DND-41 (cell line): Measurements from ENCODE around the gene RAB4B.
A peak's percentile ranks its signal among the peaks of the same experiment; 100 is the strongest.

Source experiments
- ATAC-seq: fragments of 200-7000 bp; cut with Tn5 transposase; 3 replicates; pipeline ENCODE4 v1.9.1; 2021; ENCODE audit warnings: low read depth; ENCODE audit not compliant: insufficient read depth
- DNase-seq: peaks from one replicate; pipeline ENCODE4 v3.0.0-alpha.2; 2020
- H2AFZ ChIP-seq: 2 replicates; pipeline ENCODE4 v1.6.0; 2012; ENCODE audit warnings: low read depth, low read length
- H3K27ac ChIP-seq: 2 replicates; pipeline ENCODE4 v1.5.1; 2012; ENCODE audit warnings: low read length, inconsistent platforms
- H3K27me3 ChIP-seq: fragments of 200-600 bp; sonication (generic); 2 replicates; pipeline ENCODE4 v1.6.0; 2012; ENCODE audit warnings: low read length, mild to moderate bottlenecking, inconsistent platforms; ENCODE audit not compliant: insufficient read depth, poor library complexity
- H3K36me3 ChIP-seq: 2 replicates; pipeline ENCODE4 v1.5.1; 2012; ENCODE audit warnings: low read length, inconsistent platforms; ENCODE audit not compliant: insufficient read depth
- H3K4me1 ChIP-seq: 2 replicates; pipeline ENCODE4 v1.5.1; 2012; ENCODE audit warnings: mild to moderate bottlenecking, low read length; ENCODE audit not compliant: insufficient read depth
- H3K4me2 ChIP-seq: 2 replicates; pipeline ENCODE4 v1.6.0; 2012; ENCODE audit warnings: mild to moderate bottlenecking, moderate library complexity, low read length, inconsistent platforms; ENCODE audit not compliant: insufficient read depth
- H3K4me3 ChIP-seq, 2 experiments: fragments of 200-600 bp in 1 of 2; shearing (Covaris generic) in 1 of 2; 2 replicates each; pipeline ENCODE4 v1.5.1; 2012 to 2016; ENCODE audit warnings: inconsistent platforms in 2 of 2, low read length in 2 of 2, mild to moderate bottlenecking in 2 of 2, low read depth in 1 of 2, moderate library complexity in 1 of 2
- H3K79me2 ChIP-seq: 2 replicates; pipeline ENCODE4 v1.6.0; 2012; ENCODE audit warnings: low read length, inconsistent platforms; ENCODE audit not compliant: insufficient read depth
- H3K9ac ChIP-seq: 2 replicates; pipeline ENCODE4 v1.6.0; 2012; ENCODE audit warnings: low read depth, mild to moderate bottlenecking, inconsistent platforms, low read length, moderate library complexity
- H3K9me3 ChIP-seq: 2 replicates; pipeline ENCODE4 v1.5.1; 2012; ENCODE audit warnings: low read length, moderate library complexity, mild to moderate bottlenecking, inconsistent platforms; ENCODE audit not compliant: insufficient read depth, severe bottlenecking
- H4K20me1 ChIP-seq: 2 replicates; pipeline ENCODE4 v1.6.0; 2012; ENCODE audit warnings: low read length; ENCODE audit not compliant: insufficient read depth
- CTCF ChIP-seq: IDR thresholded peaks from 2 replicates; pipeline ENCODE4 v1.5.1; 2012; ENCODE audit warnings: borderline replicate concordance, low read length, moderate library complexity, mild to moderate bottlenecking; ENCODE audit not compliant: poor library complexity, severe bottlenecking; ENCODE audit errors: extremely low read depth
- EZH2 ChIP-seq: IDR thresholded peaks from 3 replicates; pipeline ENCODE4 v1.6.1; 2012; ENCODE audit warnings: borderline replicate concordance, low read depth, mild to moderate bottlenecking, moderate library complexity, low read length, inconsistent platforms; ENCODE audit not compliant: severe bottlenecking

RAB4B gene

GRCh38 chr19:40774916-40775631, 3.0 kb upstream of the RAB4B start, which contains the start of gene MIA:
MIA (plus strand) TSS chr19:40775521; CDS start chr19:40775543, 22 bp downstream.
- Histone ChIP-seq H3K79me2 (peaks cover 11% of the 10 kb centered on the region), H4K20me1 (peaks cover 4% of the 10 kb centered on the region; the same call in 1 of the 2 replicates), H3K36me3 (no peaks in the 10 kb centered on the region), H2AFZ (no peak within 1 kb of the TSS), H3K27me3 (no peaks in the 10 kb centered on the region), H3K27ac (no peak within 1 kb of the TSS), H3K4me3 (no peak within 1 kb of the TSS), H3K9ac (no peak within 1 kb of the TSS), H3K9me3 (no peaks in the 10 kb centered on the region), H3K4me2 (no peak within 1 kb of the TSS), H3K4me1 (peaks cover 21% of the 10 kb centered on the region)
- DNase-seq (no peak), ATAC-seq (no peak)
- TF ChIP-seq EZH2 (no peak), CTCF (no peak)

GRCh38 chr19:40775632-40776022, 2.4 kb upstream of the RAB4B start:
- TF ChIP-seq EZH2 (no peak), CTCF (no peak)
- Histone ChIP-seq H3K9ac (no peak overlapping the region), H3K4me2 (no peak overlapping the region), H3K79me2 (peaks cover 13% of the 10 kb centered on the region), H3K4me3 (no peak overlapping the region), H4K20me1 (peaks cover 8% of the 10 kb centered on the region; the same call in 1 of the 2 replicates), H3K27ac (no peak overlapping the region), H3K9me3 (no peaks in the 10 kb centered on the region), H3K27me3 (no peaks in the 10 kb centered on the region), H2AFZ (no peak overlapping the region), H3K4me1 (peaks cover 21% of the 10 kb centered on the region), H3K36me3 (no peaks in the 10 kb centered on the region)
- ATAC-seq (no peak), DNase-seq (no peak)

- TF ChIP-seq CTCF (no peak), EZH2 (no peak)
- peaks cover 13% of the 10 kb centered on the region for H3K79me2 ChIP-seq
- no peak overlapping the region for H3K27ac ChIP-seq
- no peaks in the 10 kb centered on the region for H3K9me3 ChIP-seq
- no peak overlapping the region for H3K4me3 ChIP-seq
- ATAC-seq: no peak
- no peaks in the 10 kb centered on the region; the same call in 1 of the 2 replicates for H3K36me3 ChIP-seq
- no peak overlapping the region for H2AFZ ChIP-seq
- DNase-seq: no peak
- 0 out of 2 replicates have a peak overlapping the region, but pooled peaks have one; percentile 68 for H3K4me2 ChIP-seq
- H3K9ac ChIP-seq: no peak overlapping the region
- peaks cover 8% of the 10 kb centered on the region; the same call in 1 of the 2 replicates for H4K20me1 ChIP-seq
- H3K4me1 ChIP-seq: peaks cover 21% of the 10 kb centered on the region
- no peaks in the 10 kb centered on the region for H3K27me3 ChIP-seq
Observed at GRCh38 chr19:40776364-40776763, 1.7 kb upstream of the RAB4B start.
